ENCODE measurements around the gene DARS1.

DNA sequence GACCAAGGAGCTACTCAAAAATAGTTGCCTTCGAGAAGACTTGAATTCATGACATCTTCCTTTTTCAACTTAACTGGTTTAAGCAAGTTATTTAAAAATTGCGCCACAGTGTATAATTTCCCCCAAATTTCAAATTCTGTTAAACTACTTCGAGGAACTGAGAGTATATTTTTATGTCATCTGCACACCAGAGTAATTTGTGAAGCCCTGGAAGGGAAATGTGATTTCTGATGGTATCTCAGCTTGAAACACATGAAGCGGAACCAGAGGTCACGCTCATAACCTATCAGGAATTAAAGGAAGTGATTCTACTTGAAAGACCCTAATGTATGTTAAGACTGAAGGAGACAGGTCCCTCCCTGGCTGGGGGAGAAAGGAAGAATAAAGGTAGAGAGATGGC is 33.9 kb upstream of the DARS1 start:
- no peak for TF ChIP-seq EP300 (IDR thresholded peaks at IDR 0.05)
- TF ChIP-seq, protein P1, sequence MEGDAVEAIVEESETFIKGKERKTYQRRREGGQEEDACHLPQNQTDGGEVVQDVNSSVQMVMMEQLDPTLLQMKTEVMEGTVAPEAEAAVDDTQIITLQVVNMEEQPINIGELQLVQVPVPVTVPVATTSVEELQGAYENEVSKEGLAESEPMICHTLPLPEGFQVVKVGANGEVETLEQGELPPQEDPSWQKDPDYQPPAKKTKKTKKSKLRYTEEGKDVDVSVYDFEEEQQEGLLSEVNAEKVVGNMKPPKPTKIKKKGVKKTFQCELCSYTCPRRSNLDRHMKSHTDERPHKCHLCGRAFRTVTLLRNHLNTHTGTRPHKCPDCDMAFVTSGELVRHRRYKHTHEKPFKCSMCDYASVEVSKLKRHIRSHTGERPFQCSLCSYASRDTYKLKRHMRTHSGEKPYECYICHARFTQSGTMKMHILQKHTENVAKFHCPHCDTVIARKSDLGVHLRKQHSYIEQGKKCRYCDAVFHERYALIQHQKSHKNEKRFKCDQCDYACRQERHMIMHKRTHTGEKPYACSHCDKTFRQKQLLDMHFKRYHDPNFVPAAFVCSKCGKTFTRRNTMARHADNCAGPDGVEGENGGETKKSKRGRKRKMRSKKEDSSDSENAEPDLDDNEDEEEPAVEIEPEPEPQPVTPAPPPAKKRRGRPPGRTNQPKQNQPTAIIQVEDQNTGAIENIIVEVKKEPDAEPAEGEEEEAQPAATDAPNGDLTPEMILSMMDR (IDR thresholded peaks at IDR 0.05), result no peak

All from tibial nerve (tissue), 4 donors.